ENCODE data around the gene LSM12.
A peak's percentile ranks its signal among the peaks of the same experiment; 100 is the strongest.
"Not testable (repeated sequence)": the region's sequence is repeated elsewhere in the genome, so short reads cannot be mapped to it uniquely, and the experiment has no call there.

Gene LSM12

DNA sequence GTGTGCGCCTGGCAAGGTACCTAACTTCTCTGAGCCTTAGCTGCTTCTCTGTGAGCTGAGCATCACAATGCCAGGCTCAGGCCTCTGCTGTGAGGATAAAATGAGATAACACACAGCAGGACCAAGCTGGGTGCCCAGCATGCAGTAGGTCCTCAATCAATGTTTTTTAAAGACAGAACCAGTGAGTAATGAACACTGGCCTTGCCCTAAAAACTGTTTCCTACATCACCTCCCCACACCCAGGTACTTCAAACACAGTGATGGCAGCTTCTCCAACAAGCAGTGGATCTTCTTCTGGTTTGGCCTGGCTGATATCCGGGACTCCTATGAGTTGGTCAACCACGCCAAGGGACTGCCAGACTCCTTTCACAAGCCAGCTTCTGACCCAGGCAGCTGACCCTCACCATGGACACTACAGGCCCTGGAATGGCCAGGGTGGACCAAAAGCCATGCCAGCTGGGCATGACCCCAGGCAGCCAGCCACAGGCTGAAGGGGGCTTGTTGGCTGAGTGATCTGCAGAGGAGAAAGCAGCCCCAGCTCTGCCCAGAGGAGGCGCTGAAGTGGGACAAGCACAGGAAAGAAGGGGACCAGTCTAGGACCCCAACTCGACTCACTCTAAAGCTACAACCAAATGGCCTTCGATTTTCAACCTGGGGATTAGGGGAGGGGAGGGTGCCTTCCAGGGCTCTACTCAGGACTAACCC, 58.1 kb downstream of the LSM12 start:
- no peak for DNase-seq (ENCODE audit: low spot score)
- FAIRE-seq = no peak

GRCh38 chr17:44007346-44008204, 58.9 kb downstream of the LSM12 start:
- FAIRE-seq (no peak), DNase-seq (ENCODE audit: low spot score) (peak; percentile 31)

GRCh38 chr17:44006598-44007345, 59.7 kb downstream of the LSM12 start:
- DNase-seq (ENCODE audit: low spot score) (peak; percentile 97), FAIRE-seq (peak; percentile 88)

- no peak for FAIRE-seq
- no peak for DNase-seq (ENCODE audit: low spot score)
These were observed 60.2 kb downstream of the LSM12 start for GRCh38 chr17:44006272-44006597.

DNA sequence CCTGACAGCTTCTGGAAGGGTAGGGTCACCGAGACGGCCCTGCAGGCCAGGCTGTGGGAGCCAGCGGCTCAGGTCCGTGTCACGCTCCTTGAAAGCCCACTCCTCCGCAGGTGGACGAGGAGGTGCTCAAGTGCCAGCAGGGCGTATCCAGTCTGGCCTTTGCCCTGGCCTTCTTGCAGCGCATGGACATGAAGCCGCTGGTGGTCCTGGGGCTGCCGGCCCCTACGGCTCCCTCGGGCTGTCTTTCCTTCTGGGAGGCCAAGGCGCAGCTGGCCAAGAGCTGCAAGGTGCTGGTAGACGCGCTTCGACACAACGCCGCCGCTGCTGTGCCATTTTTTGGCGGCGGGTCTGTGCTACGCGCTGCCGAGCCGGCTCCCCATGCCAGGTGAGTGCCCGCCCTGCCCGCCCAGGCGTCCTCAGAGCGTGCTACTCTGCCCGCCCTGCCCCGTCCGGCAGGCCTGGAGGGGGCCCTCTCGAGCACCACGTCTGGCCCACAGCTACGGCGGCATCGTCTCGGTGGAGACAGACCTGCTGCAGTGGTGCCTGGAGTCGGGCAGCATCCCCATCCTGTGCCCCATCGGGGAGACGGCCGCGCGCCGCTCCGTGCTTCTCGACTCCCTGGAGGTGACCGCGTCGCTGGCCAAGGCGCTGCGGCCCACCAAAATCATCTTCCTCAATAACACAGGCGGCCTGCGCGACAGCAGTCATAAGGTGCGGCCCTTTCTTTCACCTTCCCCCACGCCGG, 60.8 kb downstream of the LSM12 start:
- DNase-seq (ENCODE audit: low spot score) (no peak), FAIRE-seq (no peak)

DNA sequence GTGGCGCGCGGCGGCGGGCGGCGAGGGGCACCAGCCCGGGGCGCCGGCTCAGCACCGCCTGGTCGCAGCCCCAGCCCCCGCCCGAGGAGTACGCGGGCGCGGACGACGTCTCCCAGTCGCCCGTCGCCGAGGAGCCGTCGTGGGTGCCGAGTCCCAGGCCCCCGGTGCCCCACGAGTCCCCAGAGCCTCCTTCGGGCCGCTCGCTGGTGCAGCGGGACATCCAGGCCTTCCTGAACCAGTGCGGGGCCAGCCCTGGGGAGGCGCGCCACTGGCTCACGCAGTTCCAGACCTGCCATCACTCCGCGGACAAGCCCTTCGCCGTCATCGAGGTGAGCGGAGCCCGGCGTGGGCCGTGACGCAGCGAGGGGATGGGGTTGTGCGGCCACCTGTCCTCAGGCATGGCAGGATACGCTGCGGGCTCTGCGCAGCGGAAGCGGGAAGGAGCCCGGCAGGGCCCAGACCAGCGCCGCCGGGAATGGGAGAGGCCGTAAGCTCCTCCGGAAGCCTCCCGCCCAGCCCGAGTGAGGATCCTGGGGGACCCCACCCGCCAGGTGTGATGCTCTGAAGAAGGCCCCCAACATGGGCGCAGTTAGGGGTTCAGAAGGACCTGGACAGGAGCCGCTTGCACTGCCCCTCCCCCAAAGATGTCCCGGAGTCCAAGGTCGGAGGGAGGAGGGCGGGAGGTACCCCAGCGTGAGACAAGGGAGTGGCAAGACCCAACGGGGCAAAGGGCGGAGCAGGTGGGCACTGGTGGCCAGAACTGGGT, 61.5 kb downstream of the LSM12 start:
- no peak for DNase-seq (ENCODE audit: low spot score)
- FAIRE-seq = no peak

DNA sequence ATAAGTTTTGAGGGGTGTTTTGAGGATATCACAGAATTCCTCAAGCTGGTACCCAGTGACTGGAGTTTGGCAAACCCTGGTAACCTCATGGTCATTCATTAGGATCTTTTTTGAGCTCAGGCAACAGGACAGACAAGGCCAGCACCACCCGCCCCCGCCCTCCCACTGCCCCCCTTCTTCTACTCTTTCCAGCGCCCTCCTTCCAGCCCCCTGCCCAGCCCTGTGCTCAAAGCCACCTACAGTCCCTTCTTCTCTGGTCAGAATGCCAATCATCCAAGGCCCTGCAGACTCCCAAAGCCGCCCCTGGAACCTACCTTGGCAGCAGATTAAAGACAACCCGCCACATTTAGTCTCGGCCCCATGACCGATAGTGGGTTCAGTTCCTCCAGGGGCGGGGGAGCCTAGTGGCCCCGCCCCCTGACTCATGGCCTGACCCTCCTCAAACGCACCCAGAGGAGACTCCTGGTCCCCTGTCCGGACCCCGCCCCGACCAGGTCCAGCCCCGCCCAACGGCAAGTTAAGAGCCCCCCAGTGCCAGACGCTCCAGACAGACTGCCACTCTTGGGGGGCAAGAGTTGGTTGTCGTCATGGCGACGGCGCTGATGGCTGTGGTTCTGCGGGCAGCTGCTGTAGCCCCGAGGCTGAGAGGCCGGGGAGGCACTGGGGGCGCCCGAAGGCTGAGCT, 62.3 kb downstream of the LSM12 start, which contains the start of gene NAGS:
Gene NAGS (plus strand): TSS at position 546 of the 684 bp plus-strand sequence. CDS start 42 bp downstream, at position 588.
- DNase-seq (ENCODE audit: low spot score) (no peak), FAIRE-seq (no peak)

GRCh38 chr17:44002141-44002848, 64.2 kb downstream of the LSM12 start:
- DNase-seq (ENCODE audit: low spot score) = no peak
- FAIRE-seq = no peak

DNA sequence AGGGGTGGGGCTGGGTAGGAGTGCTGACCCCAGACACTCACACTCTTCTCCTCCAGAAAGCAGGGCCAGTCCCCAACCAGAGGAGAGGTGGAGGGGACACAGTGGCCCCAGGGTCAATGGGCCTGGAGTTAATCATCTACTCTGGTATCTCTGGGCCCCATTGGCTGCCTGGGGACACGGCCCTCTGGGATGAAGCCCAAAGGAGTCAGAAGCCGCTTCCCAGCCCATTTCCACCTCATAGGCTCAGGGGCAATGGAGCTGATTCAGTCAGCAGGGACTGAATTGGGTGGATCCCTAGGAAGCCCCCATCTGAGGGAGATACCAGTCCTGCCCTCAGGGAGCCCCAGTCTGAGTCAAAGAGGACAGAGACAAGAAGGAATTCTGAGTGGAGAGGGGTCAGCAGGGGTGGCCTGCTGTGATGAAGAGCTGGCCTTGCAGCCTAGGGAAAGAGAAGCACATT, 65.0 kb downstream of the LSM12 start:
- no peak for FAIRE-seq
- no peak for DNase-seq (ENCODE audit: low spot score)

DNA sequence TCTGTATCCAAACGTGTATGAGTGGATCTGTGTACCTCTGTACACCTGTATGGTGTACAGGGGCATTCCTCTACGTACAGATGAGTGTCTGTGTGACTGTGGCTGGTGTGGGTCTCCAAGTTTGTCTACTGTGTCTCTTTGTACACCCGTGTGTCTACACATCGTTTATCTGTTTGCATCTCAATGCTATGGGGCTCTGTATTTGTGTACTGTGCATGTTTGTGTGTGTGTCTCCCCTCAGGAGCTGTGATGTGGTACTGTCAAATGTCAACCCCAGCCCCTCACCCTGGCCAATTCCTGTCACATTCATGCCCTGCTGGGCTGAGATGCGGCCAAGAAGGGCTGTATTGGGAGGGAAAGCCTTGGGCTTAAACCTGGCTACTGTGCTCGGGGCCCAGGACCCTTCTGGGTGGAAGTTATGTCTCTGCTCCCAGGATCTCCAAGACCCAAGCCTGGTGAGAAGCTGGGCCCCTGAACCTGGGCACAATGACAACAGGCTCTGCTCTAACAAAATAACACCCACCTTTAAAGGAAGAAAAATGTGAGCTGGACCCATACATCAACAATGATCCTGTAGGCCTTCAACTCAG, 65.5 kb downstream of the LSM12 start:
- DNase-seq (ENCODE audit: low spot score) (no peak), FAIRE-seq (peak; percentile 59)

DNA sequence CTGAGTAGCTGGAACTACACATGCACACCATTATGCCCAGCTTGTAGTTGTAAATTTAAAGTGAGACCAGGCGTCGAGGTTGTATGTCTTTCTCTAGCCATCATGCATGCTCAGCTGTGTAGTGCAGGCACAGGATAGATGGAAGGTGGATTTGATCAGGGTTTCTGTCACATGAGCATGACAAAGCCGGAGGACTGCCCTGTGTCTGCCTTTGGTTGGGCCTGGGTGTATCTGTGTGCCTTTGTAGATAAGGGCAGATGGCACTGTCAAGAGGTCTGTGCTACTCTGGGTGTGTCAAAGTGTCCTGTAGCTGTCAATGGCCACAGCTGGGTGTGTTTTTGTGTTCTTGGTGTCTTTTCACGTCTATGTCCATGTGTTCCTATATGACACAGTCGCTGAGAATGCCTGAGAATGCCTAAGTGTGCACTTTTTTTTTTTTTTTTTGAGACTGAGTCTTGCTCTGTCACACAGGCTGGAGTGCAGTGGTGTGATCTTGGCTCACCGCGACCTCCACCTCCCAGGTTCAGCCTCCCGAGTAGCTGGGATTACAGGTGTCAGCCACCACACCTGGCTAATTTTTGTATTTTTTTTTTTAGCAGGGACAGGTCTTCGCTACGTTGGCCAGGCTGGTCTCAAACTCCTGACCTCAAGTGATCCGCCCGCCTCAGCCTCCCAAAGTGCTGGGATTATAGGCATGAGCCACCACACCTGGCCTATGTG, 66.2 kb downstream of the LSM12 start:
- DNase-seq (ENCODE audit: low spot score) = no peak
- FAIRE-seq = peak; percentile 59

GRCh38 chr17:43999024-43999423, 67.4 kb downstream of the LSM12 start:
- FAIRE-seq = no peak
- DNase-seq (ENCODE audit: low spot score) = no peak

- peak; percentile 37 for FAIRE-seq
These were observed 67.9 kb downstream of the LSM12 start for GRCh38 chr17:43998552-43998951.

DNA sequence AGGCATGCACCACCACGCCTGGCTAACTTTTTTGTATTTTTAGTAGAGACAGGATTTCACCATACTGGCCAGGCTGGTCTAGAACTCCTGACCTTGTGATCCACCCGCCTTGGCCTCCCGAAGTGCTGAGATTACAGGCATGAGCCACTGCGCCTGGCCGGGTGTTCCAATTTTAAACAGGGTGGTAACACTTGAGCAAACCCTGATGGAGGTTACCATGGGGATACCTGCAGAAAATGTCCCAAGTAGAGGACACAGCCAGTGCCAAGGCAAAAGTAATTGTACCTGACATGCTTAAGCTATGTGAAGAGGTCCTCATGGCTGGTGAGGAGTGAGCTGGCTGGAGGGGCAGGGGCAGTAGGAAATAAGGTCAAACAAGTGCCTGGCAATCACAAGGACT, 69.3 kb downstream of the LSM12 start:
- DNase-seq (ENCODE audit: low spot score); FAIRE-seq: not testable (repeated sequence)

More at GRCh38 chr17:43998552-43998951, 67.9 kb downstream of the LSM12 start:
- no peak for DNase-seq (ENCODE audit: low spot score)

DNA sequence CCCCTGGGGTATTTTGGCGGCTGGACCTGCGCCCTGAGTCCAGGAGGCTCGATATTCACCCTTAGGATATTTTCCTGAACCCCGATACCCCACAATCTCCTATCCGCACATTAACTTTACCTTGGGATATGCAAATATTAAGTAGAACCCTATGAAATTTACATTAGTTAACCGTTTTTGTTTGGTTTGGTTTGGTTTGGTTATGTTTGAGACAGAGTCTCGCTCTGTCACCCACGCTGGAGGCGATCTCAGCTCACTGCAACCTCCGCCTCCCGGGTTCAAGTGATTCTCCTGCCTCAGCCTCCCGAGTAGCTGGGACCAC, 71.4 kb downstream of the LSM12 start:
- DNase-seq (ENCODE audit: low spot score) (no peak), FAIRE-seq (no peak)

GRCh38 chr17:43994272-43995149, 72.0 kb downstream of the LSM12 start:
- FAIRE-seq = no peak

GRCh38 chr17:43992641-43993040, 73.8 kb downstream of the LSM12 start:
- FAIRE-seq (no peak), DNase-seq (ENCODE audit: low spot score) (no peak)

More at GRCh38 chr17:43994272-43995149, 72.0 kb downstream of the LSM12 start:
- DNase-seq (ENCODE audit: low spot score) = peak; percentile 85

Data from urothelium cell line (cell line).